ENCODE results near the gene AGAP9.
"Not testable (repeated sequence)": the region's sequence is repeated elsewhere in the genome, so short reads cannot be mapped to it uniquely, and the experiment has no call there.

The AGAP9 gene

GRCh38 chr10:47456079-47456785 lies 67.2 kb downstream of the AGAP9 start:
- H3K27me3 Mint-ChIP-seq, result peaks cover 29% of the 10 kb centered on the region
- no peaks in the 10 kb centered on the region for H3K9me3 Mint-ChIP-seq
- H3K36me3 Mint-ChIP-seq, result no peaks in the 10 kb centered on the region
- H3K4me1 Mint-ChIP-seq, result peaks cover 2% of the 10 kb centered on the region
- no peak for DNase-seq
- H3K27ac Mint-ChIP-seq, result no peak overlapping the region
- CTCF ChIA-PET, result no interaction called here
- no peak overlapping the region for H3K4me3 Mint-ChIP-seq

DNA sequence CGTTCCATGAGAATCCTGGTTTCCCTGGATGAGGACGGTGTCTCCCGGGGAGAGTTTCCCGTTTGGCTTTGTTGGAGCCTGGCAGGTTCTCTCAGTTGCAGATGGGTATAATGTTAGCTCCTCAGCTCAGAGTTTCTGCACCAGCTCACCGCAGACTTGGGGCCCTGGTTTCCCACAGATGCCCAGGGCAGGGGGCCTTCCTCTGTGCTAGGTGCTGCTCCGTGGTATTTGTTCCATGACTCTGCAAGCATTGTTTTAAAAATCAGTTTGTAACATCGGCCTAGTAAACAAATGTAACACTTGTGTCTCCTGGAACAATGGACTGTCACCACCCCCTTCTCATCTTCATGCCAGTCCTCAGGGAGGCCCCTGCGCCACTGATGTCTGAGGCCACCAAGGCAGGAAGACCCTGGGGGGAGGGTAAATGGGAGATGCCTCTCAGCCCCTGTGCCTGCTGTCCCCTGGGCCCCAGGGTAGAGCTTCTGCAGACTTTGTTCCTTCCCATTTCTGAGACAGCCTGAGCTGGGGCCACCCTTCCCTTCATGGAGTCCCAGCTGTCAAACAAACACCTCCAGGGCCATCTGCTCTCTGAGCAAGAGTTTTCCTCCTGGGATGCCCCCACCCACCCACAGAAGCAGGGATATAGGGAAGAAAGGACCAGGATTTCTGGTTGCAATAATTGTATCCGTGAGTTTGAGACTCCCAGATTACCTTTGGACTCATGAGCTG lies 67.9 kb downstream of the AGAP9 start:
- H3K4me1 Mint-ChIP-seq, CTCF ChIA-PET, H3K4me3 Mint-ChIP-seq, DNase-seq, H3K9me3 Mint-ChIP-seq, H3K27ac Mint-ChIP-seq, H3K36me3 Mint-ChIP-seq: not testable (repeated sequence)
- H3K27me3 Mint-ChIP-seq, result peaks cover 25% of the 10 kb centered on the region

DNA sequence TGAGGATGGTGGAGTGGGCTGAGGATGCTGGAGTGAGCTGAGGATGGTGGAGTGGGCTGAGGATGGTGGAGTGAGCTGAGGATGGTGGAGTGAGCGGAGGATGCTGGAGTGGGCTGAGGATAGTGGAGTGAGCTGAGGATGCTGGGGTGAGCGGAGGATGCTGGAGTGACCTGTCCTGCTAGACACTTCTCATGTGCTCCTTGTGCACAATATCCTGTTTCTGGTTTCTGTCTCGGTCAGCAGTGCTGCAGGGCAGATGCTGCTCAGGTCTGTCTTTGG lies 68.7 kb downstream of the AGAP9 start:
- CTCF ChIA-PET, result no interaction called here
- no peak overlapping the region for H3K4me3 Mint-ChIP-seq
- H3K4me1 Mint-ChIP-seq, result no peaks in the 10 kb centered on the region
- no peaks in the 10 kb centered on the region for H3K36me3 Mint-ChIP-seq
- no peak for DNase-seq
- H3K27me3 Mint-ChIP-seq, result peaks cover 25% of the 10 kb centered on the region
- H3K9me3 Mint-ChIP-seq, result no peaks in the 10 kb centered on the region
- no peak overlapping the region for H3K27ac Mint-ChIP-seq

GRCh38 chr10:47454008-47454779 lies 69.2 kb downstream of the AGAP9 start:
- Mint-ChIP-seq H3K4me1 (no peaks in the 10 kb centered on the region), H3K27ac (no peak overlapping the region), H3K9me3 (no peaks in the 10 kb centered on the region), H3K4me3 (no peak overlapping the region), H3K36me3 (no peaks in the 10 kb centered on the region), H3K27me3 (peaks cover 25% of the 10 kb centered on the region)
- no peak for DNase-seq
- CTCF ChIA-PET, result no interaction called here

GRCh38 chr10:47453141-47454007 lies 70.1 kb downstream of the AGAP9 start:
- H3K27me3 Mint-ChIP-seq, result peaks cover 25% of the 10 kb centered on the region
- no peak for DNase-seq
- H3K4me1 Mint-ChIP-seq, result no peaks in the 10 kb centered on the region
- no peaks in the 10 kb centered on the region for H3K9me3 Mint-ChIP-seq
- CTCF ChIA-PET, result no interaction called here
- H3K4me3 Mint-ChIP-seq, result no peak overlapping the region
- no peak overlapping the region for H3K27ac Mint-ChIP-seq
- no peaks in the 10 kb centered on the region for H3K36me3 Mint-ChIP-seq

DNA sequence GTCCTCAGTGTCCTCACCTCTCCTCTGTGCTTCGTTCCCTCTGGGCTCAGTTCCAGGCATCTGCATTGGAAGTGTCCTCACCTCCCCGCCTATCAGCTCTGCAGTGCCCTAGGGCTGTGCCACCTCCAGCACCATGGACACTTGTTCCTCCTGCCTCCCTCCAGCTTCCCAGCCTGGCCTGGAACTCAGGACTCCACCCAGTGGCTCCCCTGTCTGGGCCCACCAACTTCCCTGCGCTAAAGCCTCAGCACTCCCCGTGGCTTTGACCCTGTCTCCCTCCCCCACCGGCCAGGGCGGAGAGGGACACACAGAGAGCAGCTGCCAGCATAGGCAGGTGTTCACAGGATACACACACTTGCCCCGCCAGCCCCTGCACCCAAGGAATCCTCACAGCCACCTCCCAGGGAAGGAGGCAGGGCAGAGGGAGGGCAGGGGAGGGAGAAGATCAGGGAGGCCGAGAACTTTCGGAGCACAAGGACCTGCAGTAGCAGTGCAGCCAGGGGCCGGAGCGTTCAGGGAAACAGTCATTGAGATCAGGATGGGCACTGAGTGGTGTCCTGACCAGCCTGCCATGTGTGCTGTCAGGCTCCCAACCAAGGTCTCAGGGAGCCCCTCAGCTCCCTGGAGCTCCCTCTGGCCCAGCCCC lies 70.8 kb downstream of the AGAP9 start:
- Mint-ChIP-seq H3K27ac (no peak overlapping the region), H3K9me3 (no peaks in the 10 kb centered on the region), H3K36me3 (no peaks in the 10 kb centered on the region), H3K4me1 (no peaks in the 10 kb centered on the region), H3K27me3 (peaks cover 20% of the 10 kb centered on the region), H3K4me3 (no peak overlapping the region)
- CTCF ChIA-PET, result no interaction called here
- DNase-seq, result no peak

GRCh38 chr10:47451998-47452494 lies 71.4 kb downstream of the AGAP9 start:
- CTCF ChIA-PET, result no interaction called here
- H3K27ac Mint-ChIP-seq, result no peak overlapping the region

More at GRCh38 chr10:47451998-47452494, 71.4 kb downstream of the AGAP9 start:
- no peaks in the 10 kb centered on the region for H3K36me3 Mint-ChIP-seq
- no peak overlapping the region for H3K4me3 Mint-ChIP-seq
- no peaks in the 10 kb centered on the region for H3K4me1 Mint-ChIP-seq
- no peak for DNase-seq
- peaks cover 14% of the 10 kb centered on the region for H3K27me3 Mint-ChIP-seq
- H3K9me3 Mint-ChIP-seq, result no peaks in the 10 kb centered on the region

Measured in activated naive CD4-positive, alpha-beta T cell treated with anti-CD3 and anti-CD28 coated beads, Interleukin-2, amount 10 ng/mL, durations not matched to agents 7 days and 5 days (primary cell).